ENCODE data around the gene NSD1. TPM values are rescaled to one million over a fixed set of nuclear protein-coding genes. Genes with fewer than 3 reads are reported as not detected.

The NSD1 gene
- total and polyA plus RNA-seq, 10 of the 15 experiments (the other 5 are each of a cell fraction or from before 2014, with no cell fraction given): 7.0 to 57.9 (median 30.4) TPM

DNA sequence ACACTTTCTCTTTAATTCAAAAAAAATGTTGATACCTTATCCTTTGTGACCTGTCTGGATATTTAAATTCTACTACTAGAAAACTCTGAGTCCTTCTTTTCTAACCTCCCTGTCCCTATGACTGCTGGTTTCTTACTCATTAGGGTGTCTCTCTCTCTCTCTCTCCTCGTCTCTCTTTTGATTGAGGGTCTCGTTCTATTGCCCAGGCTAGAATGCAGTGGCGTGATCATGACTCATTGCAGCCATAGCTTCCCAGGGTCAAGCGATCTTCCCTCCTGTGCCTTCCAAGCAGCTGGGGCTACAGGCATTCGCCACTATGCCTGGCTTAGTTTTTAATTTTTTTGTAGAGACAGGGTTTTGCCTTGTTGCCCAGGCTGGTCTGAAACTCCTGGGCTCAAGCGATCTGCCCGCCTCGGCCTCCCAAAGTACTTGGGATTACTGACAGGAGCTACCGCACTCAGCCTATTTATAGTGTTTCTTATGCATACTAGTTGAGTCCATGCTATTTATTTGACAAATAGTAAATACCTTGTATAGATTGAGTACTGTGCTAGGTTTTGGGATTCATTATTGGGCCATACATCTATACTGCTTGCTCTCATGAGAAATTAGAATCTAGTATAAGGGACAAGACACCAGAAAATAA, 61.9 kb downstream of the NSD1 start:
- H4K20me1 ChIP-seq (ENCODE audit: control insufficient read depth, insufficient read depth): no peaks in the 10 kb centered on the region
- H3K9me3 ChIP-seq (replicated peaks; ENCODE audit: control insufficient read depth, insufficient read depth, low read length): no peaks in the 10 kb centered on the region
- POLR2A ChIA-PET: no interaction called here
- no peak overlapping the region for H3K27ac ChIP-seq (ENCODE audit: control insufficient read depth, insufficient read depth)
- H3K4me2 ChIP-seq (ENCODE audit: control insufficient read depth, insufficient read depth): no peak overlapping the region
- no peaks in the 10 kb centered on the region; the same call in 1 of the 2 replicates for H3K79me2 ChIP-seq (ENCODE audit: control insufficient read depth, insufficient read depth, low read length)
- FAIRE-seq (no peak), ATAC-seq (no peak), DNase-seq (ENCODE audit: low read depth, low spot score) (no peak)
- H2AFZ ChIP-seq (ENCODE audit: control insufficient read depth, low read depth, low read length): no peak overlapping the region
- CTCF ChIA-PET: no interaction called here
- in situ Hi-C loops (cut with MboI) (no loop called here), intact Hi-C loops (cut with micrococcal nuclease; ENCODE audit: unreplicated experiment) (no loop called here)
- H3K9ac ChIP-seq (ENCODE audit: control insufficient read depth, insufficient read depth, low read length): no peak overlapping the region
- no peak overlapping the region for H3K4me3 ChIP-seq
- SMC1A ChIA-PET (ENCODE audit: uncharacterized antibody, unreplicated experiment): no interaction called here
- RAD21 ChIA-PET (ENCODE audit: unreplicated experiment): no interaction called here
- TF ChIP-seq HDAC2 (IDR thresholded peaks at IDR 0.05) (no peak), ZNF24 (IDR thresholded peaks at IDR 0.05) (no peak), PML (IDR thresholded peaks at IDR 0.05; ENCODE audit: low read length) (no peak), TBL1XR1 (IDR thresholded peaks at IDR 0.05; ENCODE audit: low read depth, low read length) (no peak), CBX3 (IDR thresholded peaks at IDR 0.05; ENCODE audit: borderline replicate concordance, low read depth) (no peak), JUND (IDR thresholded peaks at IDR 0.05; ENCODE audit: low read depth, low read length) (no peak), SREBF1 (IDR thresholded peaks at IDR 0.05; ENCODE audit: low read length) (no peak), CREB1 (IDR thresholded peaks at IDR 0.05; ENCODE audit: low read depth) (no peak), FOXM1 (IDR thresholded peaks at IDR 0.05; ENCODE audit: low read depth, low read length) (no peak), HCFC1 (IDR thresholded peaks at IDR 0.05; ENCODE audit: low read length) (no peak), KLF5 (IDR thresholded peaks at IDR 0.05; ENCODE audit: partially characterized antibody) (no peak), IRF4 (IDR thresholded peaks at IDR 0.05; ENCODE audit: low read depth, low read length) (no peak)
- TF ChIP-seq, protein P1, sequence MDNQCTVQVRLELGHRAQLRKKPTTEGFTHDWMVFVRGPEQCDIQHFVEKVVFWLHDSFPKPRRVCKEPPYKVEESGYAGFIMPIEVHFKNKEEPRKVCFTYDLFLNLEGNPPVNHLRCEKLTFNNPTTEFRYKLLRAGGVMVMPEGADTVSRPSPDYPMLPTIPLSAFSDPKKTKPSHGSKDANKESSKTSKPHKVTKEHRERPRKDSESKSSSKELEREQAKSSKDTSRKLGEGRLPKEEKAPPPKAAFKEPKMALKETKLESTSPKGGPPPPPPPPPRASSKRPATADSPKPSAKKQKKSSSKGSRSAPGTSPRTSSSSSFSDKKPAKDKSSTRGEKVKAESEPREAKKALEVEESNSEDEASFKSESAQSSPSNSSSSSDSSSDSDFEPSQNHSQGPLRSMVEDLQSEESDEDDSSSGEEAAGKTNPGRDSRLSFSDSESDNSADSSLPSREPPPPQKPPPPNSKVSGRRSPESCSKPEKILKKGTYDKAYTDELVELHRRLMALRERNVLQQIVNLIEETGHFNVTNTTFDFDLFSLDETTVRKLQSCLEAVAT (IDR thresholded peaks at IDR 0.05): no peak
- TF ChIP-seq, protein P2, sequence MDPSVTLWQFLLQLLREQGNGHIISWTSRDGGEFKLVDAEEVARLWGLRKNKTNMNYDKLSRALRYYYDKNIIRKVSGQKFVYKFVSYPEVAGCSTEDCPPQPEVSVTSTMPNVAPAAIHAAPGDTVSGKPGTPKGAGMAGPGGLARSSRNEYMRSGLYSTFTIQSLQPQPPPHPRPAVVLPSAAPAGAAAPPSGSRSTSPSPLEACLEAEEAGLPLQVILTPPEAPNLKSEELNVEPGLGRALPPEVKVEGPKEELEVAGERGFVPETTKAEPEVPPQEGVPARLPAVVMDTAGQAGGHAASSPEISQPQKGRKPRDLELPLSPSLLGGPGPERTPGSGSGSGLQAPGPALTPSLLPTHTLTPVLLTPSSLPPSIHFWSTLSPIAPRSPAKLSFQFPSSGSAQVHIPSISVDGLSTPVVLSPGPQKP (IDR thresholded peaks at IDR 0.05; ENCODE audit: low read depth, low read length): no peak
- BruUV-seq (replicated peaks): no TSS peak
- H3K36me3 ChIP-seq (ENCODE audit: control insufficient read depth in 2 of 2, insufficient read depth in 2 of 2, low read length in 1 of 2): peaks cover 0 to 19% of the 10 kb centered on the region in 2 experiments
- 93% methylated on average over 9 of the region's 9 CpGs for WGBS (ENCODE audit: insufficient coverage, insufficient replicate concordance, low lambda C conversion rate, missing lambda C conversion rate)
- peaks cover 8% of the 10 kb centered on the region; the same call in 1 of the 2 replicates for H3K4me1 ChIP-seq (ENCODE audit: control insufficient read depth, insufficient read depth, low read length)
- H3K27me3 ChIP-seq (replicated peaks in 1 of 2; ENCODE audit: control insufficient read depth in 2 of 2, insufficient read depth in 2 of 2, low read length in 1 of 2): no peaks in the 10 kb centered on the region
